Loucy (cell line): ENCODE measurements around the gene SIAH3.

Source experiments
- H2AFZ ChIP-seq: fragments of 200-600 bp; sonication (generic); 2 replicates; pipeline ENCODE4 v1.6.0; 2016; ENCODE audit warnings: antibody characterized with exemption, mild to moderate bottlenecking, low read length, moderate library complexity
- H3F3A ChIP-seq: fragments of 200-600 bp; 2 replicates; pipeline ENCODE4 v1.6.0; 2016; ENCODE audit warnings: antibody characterized with exemption, low read depth, mild to moderate bottlenecking
- H3K27me3 ChIP-seq: fragments of 200-600 bp; sonication (generic); 2 replicates; pipeline ENCODE4 v1.6.1; 2014; ENCODE audit warnings: low read length, mild to moderate bottlenecking; ENCODE audit not compliant: insufficient read depth, poor library complexity, severe bottlenecking
- H3K36me3 ChIP-seq: fragments of 200-600 bp; sonication (generic); 2 replicates; pipeline ENCODE4 v1.6.1; 2016; ENCODE audit warnings: low read length; ENCODE audit not compliant: insufficient read depth
- H3K4me1 ChIP-seq: fragments of 200-600 bp; sonication (generic); 2 replicates; pipeline ENCODE4 v1.5.1; 2014; ENCODE audit warnings: low read length, mild to moderate bottlenecking; ENCODE audit not compliant: insufficient read depth, poor library complexity, severe bottlenecking
- H3K4me2 ChIP-seq: fragments of 200-600 bp; sonication (generic); 2 replicates; pipeline ENCODE4 v1.6.0; 2014; ENCODE audit warnings: antibody characterized with exemption, low read length, low read depth, mild to moderate bottlenecking; ENCODE audit not compliant: poor library complexity, severe bottlenecking
- H3K4me3 ChIP-seq: fragments of 200-600 bp; sonication (generic); 2 replicates; pipeline ENCODE4 v1.5.1; 2014; ENCODE audit warnings: low read length, mild to moderate bottlenecking, mixed read lengths; ENCODE audit not compliant: poor library complexity, severe bottlenecking
- H3K79me2 ChIP-seq: fragments of 200-600 bp; sonication (generic); 2 replicates; pipeline ENCODE4 v1.6.1; 2014; ENCODE audit warnings: low read length; ENCODE audit not compliant: insufficient read depth
- H3K9ac ChIP-seq: fragments of 200-600 bp; sonication (generic); 2 replicates; pipeline ENCODE4 v1.6.0; 2014; ENCODE audit warnings: mild to moderate bottlenecking, low read depth, low read length, moderate library complexity; ENCODE audit not compliant: poor library complexity, severe bottlenecking
- H3K9me2 ChIP-seq: fragments of 200-600 bp; sonication (generic); replicated peaks from 2 replicates; pipeline ENCODE4 v1.6.1; 2016; ENCODE audit warnings: low read depth, low read length, mixed read lengths
- H3K9me3 ChIP-seq: fragments of 200-600 bp; sonication (generic); 2 replicates; pipeline ENCODE4 v1.6.1; 2014; ENCODE audit warnings: mild to moderate bottlenecking, antibody characterized with exemption, low read length, low read depth; ENCODE audit not compliant: insufficient read depth
- H4K20me1 ChIP-seq: fragments of 200-600 bp; sonication (generic); 2 replicates; pipeline ENCODE4 v1.6.0; 2014; ENCODE audit warnings: antibody characterized with exemption, low read length, mild to moderate bottlenecking; ENCODE audit not compliant: insufficient read depth, poor library complexity, severe bottlenecking
- EZH2phosphoT487 ChIP-seq: fragments of 200-600 bp; IDR thresholded peaks from 2 replicates; pipeline ENCODE4 v1.6.1; 2018; ENCODE audit warnings: antibody characterized with exemption, mild to moderate bottlenecking, moderate library complexity, borderline replicate concordance
- TF ChIP-seq, protein P1 (sequence below): fragments of 200-600 bp; sonication (generic); conservative IDR thresholded peaks from 2 replicates; pipeline ENCODE4 v1.5.1; 2014; ENCODE audit warnings: mild to moderate bottlenecking, antibody characterized with exemption, low read length

The SIAH3 gene

DNA sequence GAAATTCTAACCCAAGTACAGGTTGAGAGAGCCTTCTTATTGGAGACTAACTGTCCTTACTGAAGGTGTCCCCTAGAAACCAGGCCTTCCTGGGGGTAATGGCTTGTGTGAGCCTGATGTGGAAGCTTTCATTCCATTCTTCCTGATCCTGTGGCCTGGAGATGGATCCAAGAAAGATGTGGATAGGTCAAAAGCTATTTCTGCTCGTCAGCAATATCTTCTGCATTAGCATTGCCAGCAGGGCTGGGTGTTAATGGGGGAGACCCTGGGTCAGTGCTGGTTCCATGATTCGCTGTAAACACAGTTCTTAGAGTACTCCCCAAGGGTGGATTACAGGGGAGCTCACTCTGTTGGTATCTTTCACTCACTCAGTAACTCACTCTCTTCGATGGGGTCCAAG lies 106.6 kb downstream of the SIAH3 start:
- H3K79me2 ChIP-seq = no peaks in the 10 kb centered on the region
- no peaks in the 10 kb centered on the region for H3K27me3 ChIP-seq
- no peak overlapping the region for H2AFZ ChIP-seq
- no peaks in the 10 kb centered on the region for H3F3A ChIP-seq
- no peaks in the 10 kb centered on the region for H3K36me3 ChIP-seq
- H3K9me3 ChIP-seq = no peaks in the 10 kb centered on the region
- no peaks in the 10 kb centered on the region for H3K4me1 ChIP-seq
- no peaks in the 10 kb centered on the region for H4K20me1 ChIP-seq
- no peaks in the 10 kb centered on the region for H3K9me2 ChIP-seq
- no peak overlapping the region for H3K9ac ChIP-seq
- no peak overlapping the region for H3K4me2 ChIP-seq
- no peak overlapping the region for H3K4me3 ChIP-seq
- TF ChIP-seq, protein P1, sequence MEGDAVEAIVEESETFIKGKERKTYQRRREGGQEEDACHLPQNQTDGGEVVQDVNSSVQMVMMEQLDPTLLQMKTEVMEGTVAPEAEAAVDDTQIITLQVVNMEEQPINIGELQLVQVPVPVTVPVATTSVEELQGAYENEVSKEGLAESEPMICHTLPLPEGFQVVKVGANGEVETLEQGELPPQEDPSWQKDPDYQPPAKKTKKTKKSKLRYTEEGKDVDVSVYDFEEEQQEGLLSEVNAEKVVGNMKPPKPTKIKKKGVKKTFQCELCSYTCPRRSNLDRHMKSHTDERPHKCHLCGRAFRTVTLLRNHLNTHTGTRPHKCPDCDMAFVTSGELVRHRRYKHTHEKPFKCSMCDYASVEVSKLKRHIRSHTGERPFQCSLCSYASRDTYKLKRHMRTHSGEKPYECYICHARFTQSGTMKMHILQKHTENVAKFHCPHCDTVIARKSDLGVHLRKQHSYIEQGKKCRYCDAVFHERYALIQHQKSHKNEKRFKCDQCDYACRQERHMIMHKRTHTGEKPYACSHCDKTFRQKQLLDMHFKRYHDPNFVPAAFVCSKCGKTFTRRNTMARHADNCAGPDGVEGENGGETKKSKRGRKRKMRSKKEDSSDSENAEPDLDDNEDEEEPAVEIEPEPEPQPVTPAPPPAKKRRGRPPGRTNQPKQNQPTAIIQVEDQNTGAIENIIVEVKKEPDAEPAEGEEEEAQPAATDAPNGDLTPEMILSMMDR = no peak
- no peak for TF ChIP-seq EZH2phosphoT487

DNA sequence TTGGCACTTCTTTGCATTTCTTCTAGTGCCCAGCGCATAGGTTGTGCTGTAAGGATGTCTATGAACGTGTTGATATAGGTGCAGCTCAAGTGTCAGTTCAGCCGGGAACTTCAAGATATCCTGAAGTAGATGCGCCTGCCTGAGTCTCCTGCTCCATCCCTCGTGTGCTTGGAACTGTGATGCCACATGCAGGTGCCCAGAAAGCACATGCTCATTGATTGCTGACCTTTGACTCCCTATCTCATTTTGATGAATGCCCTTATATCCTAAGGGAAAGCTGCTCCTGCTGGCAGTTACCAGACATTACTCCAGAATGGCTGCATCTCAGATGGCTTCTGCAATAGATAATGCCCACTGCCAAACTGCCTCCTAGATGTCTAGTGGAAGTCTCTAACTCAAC lies 108.6 kb downstream of the SIAH3 start:
- H3F3A ChIP-seq = no peaks in the 10 kb centered on the region
- no peak overlapping the region for H3K4me3 ChIP-seq
- H4K20me1 ChIP-seq = no peaks in the 10 kb centered on the region
- H3K4me2 ChIP-seq = no peak overlapping the region
- H3K27me3 ChIP-seq = no peaks in the 10 kb centered on the region
- H3K9me2 ChIP-seq = no peaks in the 10 kb centered on the region
- no peak overlapping the region for H3K9ac ChIP-seq
- H3K36me3 ChIP-seq = no peaks in the 10 kb centered on the region
- H3K79me2 ChIP-seq = no peaks in the 10 kb centered on the region
- TF ChIP-seq, protein P1 = no peak
- no peak for TF ChIP-seq EZH2phosphoT487
- no peak overlapping the region for H2AFZ ChIP-seq
- no peaks in the 10 kb centered on the region for H3K9me3 ChIP-seq
- peaks cover 3% of the 10 kb centered on the region for H3K4me1 ChIP-seq

DNA sequence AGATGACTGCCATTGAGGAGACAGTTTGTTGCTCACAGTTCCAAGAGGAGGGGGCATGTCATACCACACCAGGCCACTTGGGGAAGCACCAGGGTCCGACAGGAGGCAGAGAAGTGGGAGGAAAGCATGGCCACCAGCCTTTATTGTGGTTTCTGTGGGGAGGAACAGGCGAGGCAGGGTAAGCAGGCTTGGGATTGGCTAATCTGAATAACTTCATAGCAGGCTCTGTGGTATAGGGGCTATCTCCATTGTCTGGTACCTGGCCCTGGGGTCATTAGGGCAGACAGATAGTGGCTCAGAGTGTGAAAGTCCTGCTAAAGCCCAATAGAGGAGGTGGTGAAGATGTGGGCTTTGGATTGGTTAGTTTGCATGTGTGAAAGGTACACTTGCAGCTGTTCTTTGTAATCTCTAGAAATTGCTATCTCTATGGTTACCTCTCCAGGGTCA lies 114.0 kb downstream of the SIAH3 start:
- Histone ChIP-seq H3K4me2 (peak overlapping the region; percentile 33), H2AFZ (peak overlapping the region; percentile 76), H3K27me3 (no peaks in the 10 kb centered on the region), H3K4me3 (no peak overlapping the region), H3K9me2 (no peaks in the 10 kb centered on the region), H3K36me3 (no peaks in the 10 kb centered on the region), H3F3A (no peaks in the 10 kb centered on the region), H3K4me1 (peaks cover 12% of the 10 kb centered on the region), H4K20me1 (no peaks in the 10 kb centered on the region), H3K79me2 (no peaks in the 10 kb centered on the region), H3K9ac (no peak overlapping the region), H3K9me3 (no peaks in the 10 kb centered on the region)
- TF ChIP-seq, protein P1 = peak; percentile 83
- TF ChIP-seq EZH2phosphoT487 = no peak
